Epithelial cell of umbilical artery (primary cell): ENCODE data around the gene CILP. TPM values are rescaled to one million over a fixed set of nuclear protein-coding genes. Genes with fewer than 3 reads are reported as not detected.

Experiments used
- total RNA-seq: library from RNA; depleted of rRNA; stranded (reverse); fragments of >200 nt; gene quantifications from 2 replicates; pipeline ENCODE4 v1.2.3, GENCODE V29; 2014

The CILP gene, protein sequence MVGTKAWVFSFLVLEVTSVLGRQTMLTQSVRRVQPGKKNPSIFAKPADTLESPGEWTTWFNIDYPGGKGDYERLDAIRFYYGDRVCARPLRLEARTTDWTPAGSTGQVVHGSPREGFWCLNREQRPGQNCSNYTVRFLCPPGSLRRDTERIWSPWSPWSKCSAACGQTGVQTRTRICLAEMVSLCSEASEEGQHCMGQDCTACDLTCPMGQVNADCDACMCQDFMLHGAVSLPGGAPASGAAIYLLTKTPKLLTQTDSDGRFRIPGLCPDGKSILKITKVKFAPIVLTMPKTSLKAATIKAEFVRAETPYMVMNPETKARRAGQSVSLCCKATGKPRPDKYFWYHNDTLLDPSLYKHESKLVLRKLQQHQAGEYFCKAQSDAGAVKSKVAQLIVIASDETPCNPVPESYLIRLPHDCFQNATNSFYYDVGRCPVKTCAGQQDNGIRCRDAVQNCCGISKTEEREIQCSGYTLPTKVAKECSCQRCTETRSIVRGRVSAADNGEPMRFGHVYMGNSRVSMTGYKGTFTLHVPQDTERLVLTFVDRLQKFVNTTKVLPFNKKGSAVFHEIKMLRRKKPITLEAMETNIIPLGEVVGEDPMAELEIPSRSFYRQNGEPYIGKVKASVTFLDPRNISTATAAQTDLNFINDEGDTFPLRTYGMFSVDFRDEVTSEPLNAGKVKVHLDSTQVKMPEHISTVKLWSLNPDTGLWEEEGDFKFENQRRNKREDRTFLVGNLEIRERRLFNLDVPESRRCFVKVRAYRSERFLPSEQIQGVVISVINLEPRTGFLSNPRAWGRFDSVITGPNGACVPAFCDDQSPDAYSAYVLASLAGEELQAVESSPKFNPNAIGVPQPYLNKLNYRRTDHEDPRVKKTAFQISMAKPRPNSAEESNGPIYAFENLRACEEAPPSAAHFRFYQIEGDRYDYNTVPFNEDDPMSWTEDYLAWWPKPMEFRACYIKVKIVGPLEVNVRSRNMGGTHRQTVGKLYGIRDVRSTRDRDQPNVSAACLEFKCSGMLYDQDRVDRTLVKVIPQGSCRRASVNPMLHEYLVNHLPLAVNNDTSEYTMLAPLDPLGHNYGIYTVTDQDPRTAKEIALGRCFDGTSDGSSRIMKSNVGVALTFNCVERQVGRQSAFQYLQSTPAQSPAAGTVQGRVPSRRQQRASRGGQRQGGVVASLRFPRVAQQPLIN
- total RNA-seq, result not detected in 2 replicates

DNA sequence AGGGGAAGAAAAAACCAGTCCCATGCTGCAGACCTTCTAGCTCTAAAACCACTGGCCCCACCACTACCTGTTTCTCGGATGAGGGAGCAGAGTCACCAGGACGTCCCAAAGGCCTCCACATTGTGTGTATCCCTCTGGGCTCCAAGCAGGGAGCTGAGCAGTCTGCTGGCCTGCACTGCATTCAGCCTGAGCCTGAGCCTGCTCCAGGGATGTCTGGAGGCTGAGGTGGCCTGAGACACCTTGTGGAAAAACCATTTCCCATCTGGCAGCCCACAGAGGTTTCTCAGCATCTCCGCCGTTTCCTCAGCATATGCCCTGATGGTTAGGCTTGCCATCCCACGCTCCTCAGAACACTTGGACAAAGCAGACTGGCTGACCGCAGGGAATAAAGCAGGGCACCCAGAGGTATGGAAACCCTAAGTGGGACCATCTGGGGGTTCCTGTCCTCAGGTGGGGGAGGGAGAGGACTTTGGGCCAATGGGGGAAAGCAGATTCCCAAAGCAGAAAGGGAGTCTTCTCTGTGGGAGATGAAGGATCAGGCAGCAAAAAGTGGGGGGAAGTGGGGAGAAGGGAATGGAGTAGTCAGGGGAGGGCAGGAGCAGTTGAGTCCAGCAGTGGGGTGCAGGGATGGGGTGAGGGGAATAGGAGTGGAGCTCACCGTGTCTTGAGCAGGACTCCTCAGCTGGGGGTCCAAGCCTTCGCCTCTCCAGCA lies at the start of gene CILP:
CILP (minus strand) TSS at position 704 of the 712 bp plus-strand sequence. CDS start 1,718 bp downstream, outside the sequence.

GRCh38 chr15:65184868-65185717 lies 26.2 kb downstream of the CILP start, which contains the start of gene CLPX:
CLPX (minus strand) TSS chr15:65185342; CDS start chr15:65185153, 189 bp downstream.

Other genes starting within 250 kb of the CILP start
- gene SPG21, start 221.6 kb downstream of the CILP start, total RNA-seq, result 59.1 and 72.6 TPM in 2 replicates
- 21.3 and 22.1 TPM in 2 replicates for gene MTFMT, start 181.8 kb downstream of the CILP start, total RNA-seq
- gene SLC51B, start 166.1 kb downstream of the CILP start, total RNA-seq, result not detected in 2 replicates
- gene RASL12, start 143.5 kb downstream of the CILP start, total RNA-seq, result 0.32 TPM in 1 of 2 replicates, not detected in the other
- gene KBTBD13, start 134.7 kb downstream of the CILP start, total RNA-seq, result not detected in 2 replicates
- 0.65 and 1.1 TPM in 2 replicates for gene UBAP1L, start 96.3 kb downstream of the CILP start, total RNA-seq
- 13.0 and 18.2 TPM in 2 replicates for gene PDCD7, start 77.7 kb downstream of the CILP start, total RNA-seq
- gene CLPX, start 26.1 kb downstream of the CILP start, total RNA-seq, result 40.9 and 57.4 TPM in 2 replicates
- 0.97 and 1.1 TPM in 2 replicates for gene PARP16, start 75.4 kb upstream of the CILP start, total RNA-seq
- gene RNU5A-1, start 84.6 kb upstream of the CILP start, total RNA-seq, result not detected in 2 replicates
- not detected in 2 replicates for gene RNU5B-1, start 93.2 kb upstream of the CILP start, total RNA-seq
- gene IGDCC3, start 166.5 kb upstream of the CILP start, total RNA-seq, result not detected in 2 replicates
- gene IGDCC4, start 211.5 kb upstream of the CILP start, total RNA-seq, result under 0.01 TPM in 2 replicates